GM12892 (cell line): ENCODE results near the gene LZTR1.

Source experiments
- POLR2A ChIP-seq: IDR thresholded peaks from 2 replicates; pipeline ENCODE4 v1.6.1; 2011; ENCODE audit warnings: low read depth, low read length, control low read depth
- POLR2AphosphoS5 ChIP-seq: IDR thresholded peaks from 2 replicates; pipeline ENCODE4 v1.6.1; 2011; ENCODE audit warnings: low read depth, low read length, control low read depth
- TAF1 ChIP-seq: IDR thresholded peaks from 2 replicates; pipeline ENCODE4 v1.6.1; 2011; ENCODE audit warnings: low read depth, mild to moderate bottlenecking, control low read depth, low read length, borderline replicate concordance

DNA sequence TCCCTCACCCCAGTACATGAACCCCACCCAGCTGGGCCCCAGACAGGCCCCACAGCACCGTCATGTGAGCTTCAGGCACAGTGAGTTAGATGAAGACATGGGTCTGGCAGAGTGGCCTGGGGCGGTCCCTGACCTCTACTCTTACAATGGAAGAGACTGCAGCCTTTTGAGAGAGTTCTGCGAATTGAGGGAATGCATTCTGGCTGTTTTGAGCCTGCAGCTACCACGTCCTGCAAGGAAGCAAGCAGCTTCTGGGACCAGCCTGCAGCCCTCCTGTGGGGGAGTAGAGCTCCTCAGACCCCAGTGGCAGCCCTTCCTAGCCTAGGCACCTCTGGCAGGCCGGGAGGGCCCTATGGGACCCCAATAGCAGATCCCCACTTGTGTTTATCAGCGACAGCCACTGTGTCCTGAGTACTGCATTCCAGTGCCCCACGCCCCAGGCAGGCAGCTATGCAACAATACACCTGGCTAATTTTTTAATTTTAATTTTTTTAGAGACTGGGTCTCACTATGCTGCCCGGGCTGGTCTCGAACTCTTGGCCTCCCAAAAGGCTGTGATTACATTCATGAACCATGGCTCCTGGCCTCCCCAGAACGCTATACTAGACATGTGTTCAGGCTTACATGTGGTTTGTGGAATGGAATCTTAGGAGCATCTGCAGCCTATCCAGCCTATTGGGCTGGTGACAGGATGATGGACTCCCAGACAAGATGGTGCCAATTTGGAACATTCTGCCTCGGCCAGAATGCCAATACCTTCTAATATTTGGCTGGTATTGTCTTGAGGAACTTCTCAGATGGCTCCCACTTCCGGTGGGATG is 51.0 kb downstream of the LZTR1 start:
- TF ChIP-seq POLR2A (no peak), TAF1 (no peak), POLR2AphosphoS5 (no peak)
